HepG2 (cell line): ENCODE measurements around the gene MSH4.

Source experiments
- ATF6 ChIP-seq: sonication (generic); formaldehyde crosslinking; conservative IDR thresholded peaks from 2 replicates; pipeline ENCODE4 v1.4.0; 2020; ENCODE audit warnings: missing genetic modification reagents
- CTCF ChIP-seq: sonication (generic); formaldehyde crosslinking; IDR thresholded peaks from 2 replicates; pipeline ENCODE4 v1.5.0; 2020; ENCODE audit warnings: mild to moderate bottlenecking, missing genetic modification reagents, moderate library complexity
- NPAS2 ChIP-seq: sonication (generic); formaldehyde crosslinking; IDR thresholded peaks from 2 replicates; pipeline ENCODE4 v1.8.0; 2022; ENCODE audit warnings: mild to moderate bottlenecking, missing genetic modification reagents, borderline replicate concordance
- SKIL ChIP-seq: sonication (generic); formaldehyde crosslinking; IDR thresholded peaks from 2 replicates; pipeline ENCODE4 v1.8.0; 2022; ENCODE audit warnings: missing genetic modification reagents, mild to moderate bottlenecking, moderate library complexity, borderline replicate concordance

GRCh38 chr1:75932304-75932703 is 135.6 kb downstream of the MSH4 start, which contains the start of gene ASB17:
- TF ChIP-seq CTCF (CRISPR knock-in tag) (no peak), ATF6 (CRISPR knock-in tag) (no peak), SKIL (CRISPR knock-in tag) (no peak), NPAS2 (CRISPR knock-in tag) (no peak)
